HG02852 (cell line): Measurements from ENCODE around the gene FNDC3A.

Experiments used
- ATAC-seq: cut with Tn5 transposase; IDR thresholded peaks from one replicate; pipeline ENCODE4 v1.9.1; 2021; ENCODE audit warnings: mild to moderate bottlenecking, moderate library complexity; ENCODE audit not compliant: unreplicated experiment

The FNDC3A gene

GRCh38 chr13:49213997-49214916 lies 238.5 kb downstream of the FNDC3A start:
- no peak for ATAC-seq

- ATAC-seq = peak; percentile 53
Observed at GRCh38 chr13:49214917-49215376, 239.2 kb downstream of the FNDC3A start.

GRCh38 chr13:49216334-49216733 lies 240.6 kb downstream of the FNDC3A start:
- ATAC-seq = no peak

GRCh38 chr13:49217962-49218492 lies 242.3 kb downstream of the FNDC3A start:
- no peak for ATAC-seq

GRCh38 chr13:49218493-49219051 lies 242.9 kb downstream of the FNDC3A start:
- ATAC-seq = no peak

- peak; percentile 16 for ATAC-seq
Observed at GRCh38 chr13:49219647-49220035, 243.9 kb downstream of the FNDC3A start.

- peak; percentile 57 for ATAC-seq
Observed at GRCh38 chr13:49220036-49220855, 244.5 kb downstream of the FNDC3A start, which contains the start of gene MLNR. MLNR (plus strand) TSS chr13:49220338; CDS start chr13:49220338, 0 bp downstream.

- ATAC-seq = no peak
Observed at GRCh38 chr13:49220856-49221589, 245.3 kb downstream of the FNDC3A start.

- ATAC-seq = no peak
Observed at GRCh38 chr13:49221590-49221965, 245.9 kb downstream of the FNDC3A start.

- no peak for ATAC-seq
Observed at GRCh38 chr13:49225223-49226042, 249.7 kb downstream of the FNDC3A start.

GRCh38 chr13:49226613-49227012 lies 250.9 kb downstream of the FNDC3A start:
- no peak for ATAC-seq

- ATAC-seq = no peak
Observed at GRCh38 chr13:49234741-49235140, 259.0 kb downstream of the FNDC3A start.

- ATAC-seq = no peak
Observed at GRCh38 chr13:49235856-49236431, 260.2 kb downstream of the FNDC3A start.

GRCh38 chr13:49238621-49239020 lies 262.9 kb downstream of the FNDC3A start:
- ATAC-seq = no peak

- ATAC-seq = no peak
Observed at GRCh38 chr13:49240017-49240416, 264.3 kb downstream of the FNDC3A start.

- no peak for ATAC-seq
Observed at GRCh38 chr13:49241296-49241695, 265.6 kb downstream of the FNDC3A start.

- ATAC-seq = no peak
Observed at GRCh38 chr13:49245101-49245500, 269.4 kb downstream of the FNDC3A start.

GRCh38 chr13:49246850-49247642 lies 271.3 kb downstream of the FNDC3A start:
- peak; percentile 35 for ATAC-seq
